Measurements from ENCODE around the gene AMN. TPM values are rescaled to one million over a fixed set of nuclear protein-coding genes. Genes with fewer than 3 reads are reported as not detected.

AMN gene
- total and polyA plus RNA-seq, 9 donors, result 0.10 to 4.6 (median 0.59) TPM; not detected in 1

- H3K9me3 ChIP-seq, result no peaks in the 10 kb centered on the region
- no peak for DNase-seq
- intact Hi-C loops (cut with DNase I), result no loop called here
- H3K4me3 ChIP-seq, result no peak overlapping the region
- H3K36me3 ChIP-seq, result no peaks in the 10 kb centered on the region
- no peaks in the 10 kb centered on the region for H3K27me3 ChIP-seq
- WGBS, 3 donors, result 95 to 97% (median 96%) methylated on average over 14 of the region's 14 CpGs
- H3K4me1 ChIP-seq (ENCODE audit: insufficient read depth), result no peaks in the 10 kb centered on the region
- H3K27ac ChIP-seq, result no peak overlapping the region
- no peak for TF ChIP-seq EP300 (IDR thresholded peaks at IDR 0.05)
- no peak for TF ChIP-seq POLR2A (IDR thresholded peaks at IDR 0.05)
- TF ChIP-seq, protein P1, sequence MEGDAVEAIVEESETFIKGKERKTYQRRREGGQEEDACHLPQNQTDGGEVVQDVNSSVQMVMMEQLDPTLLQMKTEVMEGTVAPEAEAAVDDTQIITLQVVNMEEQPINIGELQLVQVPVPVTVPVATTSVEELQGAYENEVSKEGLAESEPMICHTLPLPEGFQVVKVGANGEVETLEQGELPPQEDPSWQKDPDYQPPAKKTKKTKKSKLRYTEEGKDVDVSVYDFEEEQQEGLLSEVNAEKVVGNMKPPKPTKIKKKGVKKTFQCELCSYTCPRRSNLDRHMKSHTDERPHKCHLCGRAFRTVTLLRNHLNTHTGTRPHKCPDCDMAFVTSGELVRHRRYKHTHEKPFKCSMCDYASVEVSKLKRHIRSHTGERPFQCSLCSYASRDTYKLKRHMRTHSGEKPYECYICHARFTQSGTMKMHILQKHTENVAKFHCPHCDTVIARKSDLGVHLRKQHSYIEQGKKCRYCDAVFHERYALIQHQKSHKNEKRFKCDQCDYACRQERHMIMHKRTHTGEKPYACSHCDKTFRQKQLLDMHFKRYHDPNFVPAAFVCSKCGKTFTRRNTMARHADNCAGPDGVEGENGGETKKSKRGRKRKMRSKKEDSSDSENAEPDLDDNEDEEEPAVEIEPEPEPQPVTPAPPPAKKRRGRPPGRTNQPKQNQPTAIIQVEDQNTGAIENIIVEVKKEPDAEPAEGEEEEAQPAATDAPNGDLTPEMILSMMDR (IDR thresholded peaks at IDR 0.05), result no peak
Measured at GRCh38 chr14:102883554-102883953, 38.9 kb upstream of the AMN start.

- no peak for DNase-seq
- intact Hi-C loops (cut with DNase I), result no loop called here
- H3K36me3 ChIP-seq, result no peaks in the 10 kb centered on the region
- no peak overlapping the region for H3K4me3 ChIP-seq
- no peaks in the 10 kb centered on the region for H3K4me1 ChIP-seq (ENCODE audit: insufficient read depth)
- H3K27ac ChIP-seq, result no peak overlapping the region
- 92 to 96% (median 96%) methylated on average over 22 of the region's 22 CpGs for WGBS, 3 donors
- H3K9me3 ChIP-seq, result no peaks in the 10 kb centered on the region
- TF ChIP-seq POLR2A (IDR thresholded peaks at IDR 0.05) (no peak), EP300 (IDR thresholded peaks at IDR 0.05) (no peak)
- TF ChIP-seq, protein P1 (IDR thresholded peaks at IDR 0.05), result no peak
- no peaks in the 10 kb centered on the region for H3K27me3 ChIP-seq
Measured at GRCh38 chr14:102885737-102886447, 36.6 kb upstream of the AMN start.

DNA sequence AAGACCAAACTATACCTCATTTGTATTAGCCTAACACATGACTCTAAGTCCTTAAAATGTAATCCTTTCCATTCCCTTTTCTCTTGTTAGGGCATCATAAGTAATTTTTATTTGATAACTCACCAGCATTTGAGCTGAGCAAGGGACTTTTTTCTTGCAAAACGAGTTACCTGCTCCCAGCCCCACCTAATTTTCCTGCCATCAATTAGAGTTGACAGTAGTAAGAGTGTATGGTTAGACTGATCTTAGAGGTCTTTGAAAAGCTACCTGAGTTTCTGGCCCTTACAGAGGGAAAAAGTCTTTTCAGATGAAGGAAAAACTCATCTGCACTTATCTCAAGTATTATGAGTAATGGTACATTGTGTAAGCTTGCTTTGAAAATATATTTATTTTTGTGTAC, 33.7 kb upstream of the AMN start:
- H3K9me3 ChIP-seq, result no peaks in the 10 kb centered on the region
- no peaks in the 10 kb centered on the region for H3K36me3 ChIP-seq
- H3K27ac ChIP-seq, result no peak overlapping the region
- H3K4me3 ChIP-seq, result no peak overlapping the region
- 71 to 83% (median 78%) methylated on average over 1 of the region's 1 CpG for WGBS, 3 donors
- no peaks in the 10 kb centered on the region for H3K4me1 ChIP-seq (ENCODE audit: insufficient read depth)
- intact Hi-C loops (cut with DNase I), result no loop called here
- TF ChIP-seq EP300 (IDR thresholded peaks at IDR 0.05) (no peak), POLR2A (IDR thresholded peaks at IDR 0.05) (no peak)
- TF ChIP-seq, protein P1 (IDR thresholded peaks at IDR 0.05), result no peak
- no peak for DNase-seq
- H3K27me3 ChIP-seq, result no peaks in the 10 kb centered on the region

DNA sequence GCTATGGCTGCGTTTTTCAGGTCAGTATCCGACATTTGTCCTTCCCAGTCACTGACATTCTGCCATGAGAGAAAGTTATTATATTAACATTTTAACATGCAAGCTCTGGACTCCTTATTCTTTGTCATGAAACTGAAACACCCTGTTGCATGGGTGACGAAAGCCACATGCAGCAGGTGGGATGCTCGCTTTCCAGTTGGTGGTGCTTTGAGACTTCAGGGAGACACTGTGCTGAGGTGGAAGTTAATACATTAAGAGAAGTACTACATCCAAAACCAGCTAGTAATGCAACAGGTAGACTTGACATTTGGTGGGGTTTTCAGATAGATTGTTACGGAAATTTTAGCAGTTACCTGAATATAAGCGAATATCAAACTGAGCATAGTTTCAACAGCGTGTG, 32.8 kb upstream of the AMN start:
- TF ChIP-seq EP300 (IDR thresholded peaks at IDR 0.05) (no peak), POLR2A (IDR thresholded peaks at IDR 0.05) (no peak)
- TF ChIP-seq, protein P1 (IDR thresholded peaks at IDR 0.05), result no peak
- no peak overlapping the region for H3K27ac ChIP-seq
- intact Hi-C loops (cut with DNase I), result no loop called here
- H3K27me3 ChIP-seq, result no peaks in the 10 kb centered on the region
- no peak overlapping the region for H3K4me3 ChIP-seq
- 95 to 98% (median 96%) methylated on average over 7 of the region's 7 CpGs for WGBS, 3 donors
- H3K36me3 ChIP-seq, result no peaks in the 10 kb centered on the region
- no peak for DNase-seq
- H3K4me1 ChIP-seq (ENCODE audit: insufficient read depth), result no peaks in the 10 kb centered on the region
- no peaks in the 10 kb centered on the region for H3K9me3 ChIP-seq

Data from ovary (tissue), 9 donors.